Left ventricle myocardium inferior (tissue), 1 donor: ENCODE measurements around the gene MTUS2. TPM values are rescaled to one million over a fixed set of nuclear protein-coding genes. Genes with fewer than 3 reads are reported as not detected.

Experiments used
- DNase-seq: peaks from one replicate; pipeline ENCODE4 v3.0.0-alpha.2; 2020
- H3K27ac ChIP-seq: fragments of 200-600 bp; replicated peaks from 2 replicates; pipeline ENCODE4 v1.8.0; 2021
- H3K27me3 ChIP-seq: fragments of 200-600 bp; 2 replicates; pipeline ENCODE4 v1.8.0; 2021; ENCODE audit warnings: low read depth
- H3K36me3 ChIP-seq: fragments of 200-600 bp; 2 replicates; pipeline ENCODE4 v1.8.0; 2021
- H3K4me1 ChIP-seq: fragments of 200-600 bp; 2 replicates; pipeline ENCODE4 v1.8.0; 2021
- H3K4me3 ChIP-seq: fragments of 200-600 bp; 2 replicates; pipeline ENCODE4 v1.8.0; 2021; ENCODE audit warnings: mild to moderate bottlenecking, moderate library complexity
- H3K9me3 ChIP-seq: fragments of 200-600 bp; replicated peaks from 2 replicates; pipeline ENCODE4 v1.8.0; 2021
- CTCF ChIP-seq: fragments of 200-600 bp; IDR thresholded peaks from 2 replicates; pipeline ENCODE4 v1.8.0; 2021; ENCODE audit warnings: antibody characterized with exemption, mild to moderate bottlenecking, borderline replicate concordance
- intact Hi-C: fragments of 100-400 bp; cut with micrococcal nuclease; formaldehyde crosslinking; loops from one replicate; pipeline ENCODE4 v1.11.0; 2022
- total RNA-seq: library from RNA; stranded (reverse); fragmentation: NEBNext Ultra II Directional; extraction: Animal tissue kit (Norgen Biotek cat#: 25700); gene quantifications from one replicate; pipeline ENCODE4 v1.2.1, GENCODE V29; 2021
- donor health status: DM: no; HTN: yes; CAD: no; lungs with severe emphysema.

The MTUS2 gene
- total RNA-seq, 1 donor from 2014 or later = 101 TPM

GRCh38 chr13:29429286-29429900 lies 609.3 kb downstream of the MTUS2 start:
- no peaks in the 10 kb centered on the region for H3K36me3 ChIP-seq
- intact Hi-C loops = no loop called here
- H3K27ac ChIP-seq = peak overlapping the region; percentile 91
- H3K4me1 ChIP-seq = peaks cover 43% of the 10 kb centered on the region
- no peak for TF ChIP-seq CTCF
- no peak for DNase-seq
- peak overlapping the region; percentile 67 for H3K4me3 ChIP-seq
- peaks cover 32% of the 10 kb centered on the region for H3K27me3 ChIP-seq
- no peaks in the 10 kb centered on the region for H3K9me3 ChIP-seq

- Histone ChIP-seq H3K36me3 (no peaks in the 10 kb centered on the region), H3K27me3 (no peaks in the 10 kb centered on the region), H3K27ac (peak overlapping the region; percentile 91), H3K9me3 (no peaks in the 10 kb centered on the region), H3K4me1 (peaks cover 67% of the 10 kb centered on the region), H3K4me3 (peak overlapping the region; percentile 40)
- TF ChIP-seq CTCF = no peak
- DNase-seq = no peak
- intact Hi-C loops = no loop called here
These were observed 614.2 kb downstream of the MTUS2 start for GRCh38 chr13:29434217-29434945.

- Histone ChIP-seq H3K27me3 (no peaks in the 10 kb centered on the region), H3K4me1 (peaks cover 74% of the 10 kb centered on the region), H3K27ac (peak overlapping the region; percentile 91), H3K9me3 (no peaks in the 10 kb centered on the region), H3K36me3 (no peaks in the 10 kb centered on the region), H3K4me3 (peak overlapping the region; percentile 40)
- DNase-seq = no peak
- intact Hi-C loops = no loop called here
- TF ChIP-seq CTCF = no peak
These were observed 615.2 kb downstream of the MTUS2 start for GRCh38 chr13:29435125-29435911.

- Histone ChIP-seq H3K4me3 (peak overlapping the region; percentile 7), H3K4me1 (peaks cover 84% of the 10 kb centered on the region), H3K27ac (peak overlapping the region; percentile 91), H3K9me3 (no peaks in the 10 kb centered on the region), H3K36me3 (no peaks in the 10 kb centered on the region), H3K27me3 (no peaks in the 10 kb centered on the region)
- DNase-seq = no peak
- intact Hi-C loops = no loop called here
- no peak for TF ChIP-seq CTCF
These were observed 616.2 kb downstream of the MTUS2 start for GRCh38 chr13:29436291-29436690.

- peaks cover 87% of the 10 kb centered on the region for H3K4me1 ChIP-seq
- peak overlapping the region; percentile 91 for H3K27ac ChIP-seq
- H3K36me3 ChIP-seq = no peaks in the 10 kb centered on the region
- TF ChIP-seq CTCF = no peak
- H3K4me3 ChIP-seq = peak overlapping the region; percentile 25
- H3K9me3 ChIP-seq = no peaks in the 10 kb centered on the region
- H3K27me3 ChIP-seq = peaks cover 3% of the 10 kb centered on the region
- intact Hi-C loops = no loop called here
- no peak for DNase-seq
These were observed 616.7 kb downstream of the MTUS2 start for GRCh38 chr13:29436721-29437280.
